ENCODE measurements around the gene PIP5KL1. TPM values are rescaled to one million over a fixed set of nuclear protein-coding genes. Genes with fewer than 3 reads are reported as not detected.

The PIP5KL1 gene
- total RNA-seq, 1 experiment from 2014 or later, result 21.9 TPM

DNA sequence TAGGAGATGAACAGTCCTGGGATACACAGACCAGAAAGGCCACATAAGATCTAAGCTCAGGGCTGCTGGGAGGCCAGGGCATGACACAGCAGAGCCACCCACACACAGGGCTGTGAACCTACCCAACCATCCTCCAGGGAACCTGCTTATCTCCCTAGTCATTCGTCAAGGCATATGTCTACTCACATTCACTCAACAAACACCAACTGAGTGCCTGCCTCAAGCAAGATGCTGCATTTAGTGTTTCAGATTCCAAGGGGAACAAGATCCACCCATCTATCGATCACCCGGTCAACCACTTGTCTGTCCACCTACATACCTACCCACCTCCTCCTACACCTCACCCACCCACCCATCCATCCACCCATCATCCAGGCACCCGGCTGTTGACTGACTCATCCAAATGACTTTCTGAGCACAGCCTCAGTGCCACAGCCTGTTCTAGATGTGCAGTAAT lies 5.2 kb upstream of the PIP5KL1 start:
- no peaks in the 10 kb centered on the region for H3K27me3 ChIP-seq (ENCODE audit: insufficient read depth, low read depth)
- intact Hi-C loops (cut with micrococcal nuclease; ENCODE audit: unreplicated experiment), result loop anchor here (2.0 kb wide), 2 partner anchors 19 to 163 kb away; no protein-coding TSS in a partner anchor
- H3K4me3 ChIP-seq, result no peak overlapping the region; the same call in 1 of the 2 replicates
- no TSS peak for BruUV-seq (replicated peaks)
- ChIA-PET POLR2A (ENCODE audit: unreplicated experiment) (no interaction called here), CTCF (no interaction called here)
- H3F3A ChIP-seq (ENCODE audit: insufficient read depth, low read depth), result peaks cover 50% of the 10 kb centered on the region
- TF ChIP-seq EZH2 (IDR thresholded peaks at IDR 0.05; ENCODE audit: low read depth), result no peak
- TF ChIP-seq, protein P1, sequence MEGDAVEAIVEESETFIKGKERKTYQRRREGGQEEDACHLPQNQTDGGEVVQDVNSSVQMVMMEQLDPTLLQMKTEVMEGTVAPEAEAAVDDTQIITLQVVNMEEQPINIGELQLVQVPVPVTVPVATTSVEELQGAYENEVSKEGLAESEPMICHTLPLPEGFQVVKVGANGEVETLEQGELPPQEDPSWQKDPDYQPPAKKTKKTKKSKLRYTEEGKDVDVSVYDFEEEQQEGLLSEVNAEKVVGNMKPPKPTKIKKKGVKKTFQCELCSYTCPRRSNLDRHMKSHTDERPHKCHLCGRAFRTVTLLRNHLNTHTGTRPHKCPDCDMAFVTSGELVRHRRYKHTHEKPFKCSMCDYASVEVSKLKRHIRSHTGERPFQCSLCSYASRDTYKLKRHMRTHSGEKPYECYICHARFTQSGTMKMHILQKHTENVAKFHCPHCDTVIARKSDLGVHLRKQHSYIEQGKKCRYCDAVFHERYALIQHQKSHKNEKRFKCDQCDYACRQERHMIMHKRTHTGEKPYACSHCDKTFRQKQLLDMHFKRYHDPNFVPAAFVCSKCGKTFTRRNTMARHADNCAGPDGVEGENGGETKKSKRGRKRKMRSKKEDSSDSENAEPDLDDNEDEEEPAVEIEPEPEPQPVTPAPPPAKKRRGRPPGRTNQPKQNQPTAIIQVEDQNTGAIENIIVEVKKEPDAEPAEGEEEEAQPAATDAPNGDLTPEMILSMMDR (conservative IDR thresholded peaks at IDR 0.05), result no peak
- peaks cover 33% of the 10 kb centered on the region for H3K4me1 ChIP-seq (replicated peaks; ENCODE audit: insufficient read depth)
- no peaks in the 10 kb centered on the region for H3K9me2 ChIP-seq (ENCODE audit: insufficient read depth)
- H3K79me2 ChIP-seq (ENCODE audit: low read depth), result peaks cover 30% of the 10 kb centered on the region
- DNase-seq, result no peak
- H2AFZ ChIP-seq, result no peak overlapping the region
- H3K36me3 ChIP-seq (ENCODE audit: low read depth), result no peaks in the 10 kb centered on the region; the same call in 1 of the 2 replicates
- H3K9me3 ChIP-seq (ENCODE audit: insufficient read depth, low read depth), result no peaks in the 10 kb centered on the region
- H3K27ac ChIP-seq, result no peak overlapping the region
- H3K4me2 ChIP-seq, result peak overlapping the region; percentile 92
- H4K20me1 ChIP-seq (ENCODE audit: insufficient read depth), result 0 out of 2 replicates have a peak, but pooled peaks cover 3% of the 10 kb centered on the region

DNA sequence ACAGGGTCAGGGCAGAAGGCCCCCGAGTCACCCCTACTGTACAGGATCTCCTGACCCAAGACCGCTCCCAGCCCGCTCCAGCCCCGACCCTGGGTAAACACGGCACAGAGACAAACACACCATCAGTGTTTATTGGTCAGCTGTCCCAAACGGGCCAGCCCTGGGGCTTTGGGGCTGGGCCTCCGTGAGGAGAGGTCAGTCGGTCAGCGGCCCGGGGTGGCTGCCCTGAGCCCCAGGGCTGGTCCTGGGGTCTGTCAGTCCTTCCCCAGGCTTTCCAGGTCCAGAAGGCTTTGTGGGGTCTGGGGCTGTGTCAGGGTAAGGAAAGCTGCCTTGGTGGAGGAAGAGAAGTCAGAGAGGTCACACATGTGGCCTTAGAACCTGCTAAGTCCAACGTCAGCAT lies 4.4 kb upstream of the PIP5KL1 start:
- H3K9me2 ChIP-seq (ENCODE audit: insufficient read depth), result no peaks in the 10 kb centered on the region
- 0 out of 2 replicates have a peak, but pooled peaks cover 3% of the 10 kb centered on the region for H4K20me1 ChIP-seq (ENCODE audit: insufficient read depth)
- no peak overlapping the region for H3K27ac ChIP-seq
- H3K36me3 ChIP-seq (ENCODE audit: low read depth), result no peaks in the 10 kb centered on the region; the same call in 1 of the 2 replicates
- H3F3A ChIP-seq (ENCODE audit: insufficient read depth, low read depth), result peaks cover 46% of the 10 kb centered on the region
- intact Hi-C loops (cut with micrococcal nuclease; ENCODE audit: unreplicated experiment), result no loop called here
- no peak for TF ChIP-seq EZH2 (IDR thresholded peaks at IDR 0.05; ENCODE audit: low read depth)
- TF ChIP-seq, protein P1 (conservative IDR thresholded peaks at IDR 0.05), result no peak
- H3K4me2 ChIP-seq, result no peak overlapping the region
- H3K9me3 ChIP-seq (ENCODE audit: insufficient read depth, low read depth), result no peaks in the 10 kb centered on the region
- no TSS peak for BruUV-seq (replicated peaks)
- ChIA-PET POLR2A (ENCODE audit: unreplicated experiment) (interaction anchor here (0.6 kb wide), 2 partner anchors 322 to 1694 kb away, joined by 3 read pairs; no protein-coding TSS in a partner anchor), CTCF (no interaction called here)
- peaks cover 30% of the 10 kb centered on the region for H3K79me2 ChIP-seq (ENCODE audit: low read depth)
- no peaks in the 10 kb centered on the region for H3K27me3 ChIP-seq (ENCODE audit: insufficient read depth, low read depth)
- DNase-seq, result no peak
- no peak overlapping the region for H3K4me3 ChIP-seq
- no peak overlapping the region for H2AFZ ChIP-seq
- H3K4me1 ChIP-seq (replicated peaks; ENCODE audit: insufficient read depth), result peaks cover 37% of the 10 kb centered on the region

DNA sequence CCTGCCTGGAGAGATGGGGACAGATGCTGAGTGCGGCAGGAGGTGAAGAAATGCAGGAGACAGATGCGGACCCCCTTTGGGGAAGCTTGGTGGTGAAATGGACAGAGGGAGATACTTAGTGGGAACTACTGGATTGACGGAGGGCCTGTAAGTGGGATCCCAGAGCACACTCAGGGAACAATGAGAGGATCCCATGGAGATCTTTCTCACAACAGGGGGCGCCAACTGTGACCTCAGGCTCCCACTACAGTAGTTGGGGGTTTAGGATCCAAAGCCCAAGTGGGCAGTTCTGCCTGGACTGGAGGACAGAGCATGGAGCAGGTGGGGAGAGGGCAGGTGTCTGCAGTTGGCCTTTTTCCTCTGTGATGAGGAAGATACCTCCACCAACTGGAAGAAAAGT lies 3.7 kb upstream of the PIP5KL1 start:
- H3K27ac ChIP-seq, result no peak overlapping the region
- H4K20me1 ChIP-seq (ENCODE audit: insufficient read depth), result 0 out of 2 replicates have a peak, but pooled peaks cover 3% of the 10 kb centered on the region
- no peak for TF ChIP-seq EZH2 (IDR thresholded peaks at IDR 0.05; ENCODE audit: low read depth)
- TF ChIP-seq, protein P1 (conservative IDR thresholded peaks at IDR 0.05), result no peak
- H3K27me3 ChIP-seq (ENCODE audit: insufficient read depth, low read depth), result no peaks in the 10 kb centered on the region
- CTCF ChIA-PET, result interaction anchor here (0.6 to 0.7 kb wide), 2 partner anchors 66 to 135 kb away, joined by 3 to 11 read pairs; no protein-coding TSS in a partner anchor
- intact Hi-C loops (cut with micrococcal nuclease; ENCODE audit: unreplicated experiment), result no loop called here
- H3K36me3 ChIP-seq (ENCODE audit: low read depth), result no peaks in the 10 kb centered on the region
- peaks cover 43% of the 10 kb centered on the region for H3F3A ChIP-seq (ENCODE audit: insufficient read depth, low read depth)
- peaks cover 30% of the 10 kb centered on the region for H3K79me2 ChIP-seq (ENCODE audit: low read depth)
- no peak overlapping the region for H2AFZ ChIP-seq
- H3K4me1 ChIP-seq (replicated peaks; ENCODE audit: insufficient read depth), result peaks cover 37% of the 10 kb centered on the region
- no peak overlapping the region for H3K4me2 ChIP-seq
- H3K9me3 ChIP-seq (ENCODE audit: insufficient read depth, low read depth), result no peaks in the 10 kb centered on the region
- no peak for DNase-seq
- no peak overlapping the region for H3K4me3 ChIP-seq
- no peaks in the 10 kb centered on the region for H3K9me2 ChIP-seq (ENCODE audit: insufficient read depth)
- POLR2A ChIA-PET (ENCODE audit: unreplicated experiment), result interaction anchor here (0.7 kb wide), 1 partner anchor 101 kb away, joined by 3 read pairs; no protein-coding TSS in a partner anchor
- BruUV-seq (replicated peaks), result no TSS peak

Measured in PC-9 (cell line).